HG02943 (cell line): ENCODE results near the gene SLC52A1.
"Not testable (repeated sequence)": the region's sequence is repeated elsewhere in the genome, so short reads cannot be mapped to it uniquely, and the experiment has no call there.

Source experiments
- ATAC-seq: cut with Tn5 transposase; IDR thresholded peaks from one replicate; pipeline ENCODE4 v1.9.1; 2021; ENCODE audit warnings: mild to moderate bottlenecking, low read depth, moderate library complexity; ENCODE audit not compliant: unreplicated experiment

Gene SLC52A1

DNA sequence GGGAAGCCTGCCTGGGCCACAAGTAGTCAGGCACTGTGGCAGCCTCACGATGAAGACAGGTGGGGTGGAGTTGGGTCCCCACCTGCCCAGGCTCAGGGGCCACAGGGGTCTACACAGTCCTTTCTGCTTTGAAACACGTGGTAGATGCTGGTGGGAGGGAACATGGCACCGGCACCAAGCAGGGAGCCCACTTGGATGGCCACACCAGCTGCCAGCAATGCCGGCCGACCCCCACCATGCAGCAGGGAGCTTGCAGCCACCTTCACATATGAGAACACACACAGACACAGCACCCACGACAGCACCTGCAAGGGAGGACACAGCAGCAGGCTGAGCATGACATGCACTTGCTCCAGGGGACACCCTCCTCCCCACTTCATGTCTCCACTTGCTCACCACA lies 2.4 kb downstream of the SLC52A1 start:
- no peak for ATAC-seq

DNA sequence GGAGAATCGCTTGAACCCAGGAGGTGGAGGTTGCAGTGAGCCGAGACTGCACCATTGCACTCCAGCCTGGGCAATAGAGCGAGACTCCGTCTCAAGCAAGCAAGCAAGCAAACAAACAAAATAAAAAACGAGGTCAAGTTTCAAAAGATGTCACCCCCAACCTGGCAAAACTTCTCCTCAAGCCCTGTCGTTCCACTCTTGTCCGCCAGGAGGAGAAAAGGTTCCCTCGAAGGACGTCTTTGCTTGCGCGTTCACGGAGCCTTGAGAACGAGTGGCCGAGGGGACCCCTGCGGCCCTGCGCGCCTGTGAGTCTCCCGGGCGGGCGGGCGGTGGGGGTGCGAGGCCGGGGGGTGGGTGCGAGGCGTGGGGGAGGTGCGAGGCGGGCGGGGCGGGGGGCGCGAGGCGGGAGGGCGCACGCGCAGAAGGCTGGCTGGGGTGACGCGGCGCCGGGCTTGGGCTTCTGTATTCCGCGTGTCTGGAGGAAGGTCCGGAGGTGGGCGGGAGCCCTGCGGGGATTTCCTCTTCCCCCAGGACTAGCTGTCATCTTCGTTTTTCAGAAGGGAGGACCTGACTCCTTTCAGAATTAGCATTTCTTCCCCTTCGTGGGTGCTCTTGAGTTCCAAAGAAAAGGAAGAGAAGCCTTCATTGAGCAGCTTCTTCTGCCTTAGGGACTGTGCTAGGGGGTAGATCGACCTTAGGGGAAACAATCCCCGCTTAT lies 3.7 kb downstream of the SLC52A1 start:
- ATAC-seq: no peak

DNA sequence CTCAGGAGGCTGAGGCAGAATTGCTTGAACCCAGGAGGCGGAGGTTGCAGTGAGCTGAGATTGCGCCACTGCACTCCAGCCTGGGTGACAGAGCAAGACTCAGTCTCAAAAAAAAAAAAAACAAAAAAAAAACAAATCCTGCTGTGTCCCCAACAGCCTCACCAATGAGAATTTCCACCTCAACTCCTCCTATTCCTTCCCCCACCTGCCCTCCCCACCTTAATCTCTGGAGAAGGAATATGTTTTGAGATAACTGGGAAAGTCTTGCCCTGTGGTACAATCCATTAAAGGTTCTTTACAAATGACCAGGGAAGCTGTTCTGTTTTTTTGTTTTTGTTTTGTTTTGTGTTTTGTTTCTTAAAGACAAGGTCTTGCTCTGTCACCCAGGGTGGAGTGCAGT lies 5.1 kb downstream of the SLC52A1 start:
- not testable (repeated sequence) for ATAC-seq

DNA sequence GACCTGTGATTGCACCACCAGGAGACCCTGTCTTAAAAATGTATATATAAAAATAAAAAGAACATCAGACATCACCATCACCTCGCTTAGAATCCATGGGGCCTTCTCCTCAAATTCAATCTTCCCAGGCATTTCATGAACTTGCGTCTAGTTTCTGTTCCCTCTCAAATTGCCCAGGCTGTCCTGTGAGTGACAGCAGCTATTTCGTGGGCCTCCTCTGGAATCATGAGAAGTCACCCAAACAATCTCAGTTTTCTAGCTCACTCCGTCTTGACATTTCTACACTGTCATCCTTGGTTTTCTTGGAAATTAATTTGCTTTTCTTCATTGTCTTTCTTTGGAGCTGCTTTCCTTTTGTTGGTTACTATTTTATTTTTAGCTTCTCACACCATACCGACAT lies 7.3 kb downstream of the SLC52A1 start:
- no peak for ATAC-seq

DNA sequence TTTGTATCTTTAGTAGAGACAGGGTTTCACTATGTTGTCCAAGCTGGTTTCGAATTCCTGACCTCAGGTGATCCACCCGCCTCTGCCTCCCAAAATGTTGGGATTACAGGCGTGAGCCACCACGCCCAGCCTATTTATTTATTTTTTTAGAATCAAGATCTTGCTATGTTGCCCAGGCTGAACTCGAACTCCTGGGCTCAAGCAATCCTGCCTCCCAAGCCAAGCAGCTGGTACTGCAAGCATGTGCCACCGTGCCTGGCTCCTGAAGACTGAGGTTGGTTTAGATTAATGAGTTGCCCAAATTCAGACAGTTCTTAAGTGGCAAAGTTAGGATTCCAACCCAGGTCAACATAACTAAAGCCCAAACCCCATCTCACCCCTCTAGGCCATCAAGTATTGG lies 7.9 kb downstream of the SLC52A1 start:
- no peak for ATAC-seq

DNA sequence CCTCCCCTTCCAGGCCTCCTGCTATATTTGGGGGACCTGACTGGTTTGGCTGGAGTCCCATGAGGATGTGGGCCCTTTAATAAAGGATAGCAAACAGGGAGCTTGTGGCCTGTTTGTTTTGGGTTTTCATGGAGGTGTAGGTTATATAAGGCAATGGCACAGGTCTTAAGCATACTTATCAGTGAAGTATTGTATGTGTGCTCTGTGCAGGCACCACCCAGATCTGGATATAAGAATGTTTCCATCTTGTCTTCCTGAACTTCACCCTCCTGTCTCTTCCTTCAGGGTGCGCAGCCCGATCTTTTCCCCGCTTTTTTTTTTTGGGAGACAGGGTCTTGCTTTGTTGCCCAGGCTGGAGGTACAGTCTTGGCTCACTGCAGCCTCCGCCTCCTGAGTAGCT lies 10.6 kb downstream of the SLC52A1 start:
- ATAC-seq: no peak

DNA sequence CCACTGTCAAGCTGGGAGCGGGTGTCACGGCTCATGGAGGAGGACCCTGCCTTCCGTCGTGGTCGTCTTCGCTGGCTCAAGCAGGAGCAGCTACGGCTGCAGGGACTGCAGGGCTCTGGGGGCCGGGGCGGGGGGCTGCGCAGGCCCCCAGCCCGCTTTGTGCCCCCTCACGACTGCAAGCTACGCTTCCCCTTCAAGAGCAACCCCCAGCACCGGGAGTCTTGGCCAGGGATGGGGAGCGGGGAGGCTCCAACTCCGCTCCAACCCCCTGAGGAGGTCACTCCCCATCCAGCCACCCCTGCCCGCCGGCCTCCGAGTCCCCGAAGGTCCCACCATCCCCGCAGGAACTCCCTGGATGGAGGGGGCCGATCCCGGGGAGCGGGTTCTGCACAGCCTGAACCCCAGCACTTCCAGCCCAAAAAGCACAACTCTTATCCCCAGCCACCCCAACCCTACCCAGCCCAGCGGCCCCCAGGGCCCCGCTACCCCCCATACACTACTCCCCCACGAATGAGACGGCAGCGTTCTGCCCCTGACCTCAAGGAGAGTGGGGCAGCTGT lies 11.6 kb downstream of the SLC52A1 start:
- no peak for ATAC-seq

DNA sequence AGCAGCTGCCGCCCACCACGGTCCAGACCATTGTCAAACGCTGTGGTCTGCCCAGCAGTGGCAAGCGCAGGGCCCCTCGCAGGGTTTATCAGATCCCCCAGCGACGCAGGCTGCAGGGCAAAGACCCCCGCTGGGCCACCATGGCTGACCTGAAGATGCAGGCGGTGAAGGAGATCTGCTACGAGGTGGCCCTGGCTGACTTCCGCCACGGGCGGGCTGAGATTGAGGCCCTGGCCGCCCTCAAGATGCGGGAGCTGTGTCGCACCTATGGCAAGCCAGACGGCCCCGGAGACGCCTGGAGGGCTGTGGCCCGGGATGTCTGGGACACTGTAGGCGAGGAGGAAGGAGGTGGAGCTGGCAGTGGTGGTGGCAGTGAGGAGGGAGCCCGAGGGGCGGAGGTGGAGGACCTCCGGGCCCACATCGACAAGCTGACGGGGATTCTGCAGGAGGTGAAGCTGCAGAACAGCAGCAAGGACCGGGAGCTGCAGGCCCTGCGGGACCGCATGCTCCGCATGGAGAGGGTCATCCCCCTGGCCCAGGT lies 13.0 kb downstream of the SLC52A1 start:
- no peak for ATAC-seq

DNA sequence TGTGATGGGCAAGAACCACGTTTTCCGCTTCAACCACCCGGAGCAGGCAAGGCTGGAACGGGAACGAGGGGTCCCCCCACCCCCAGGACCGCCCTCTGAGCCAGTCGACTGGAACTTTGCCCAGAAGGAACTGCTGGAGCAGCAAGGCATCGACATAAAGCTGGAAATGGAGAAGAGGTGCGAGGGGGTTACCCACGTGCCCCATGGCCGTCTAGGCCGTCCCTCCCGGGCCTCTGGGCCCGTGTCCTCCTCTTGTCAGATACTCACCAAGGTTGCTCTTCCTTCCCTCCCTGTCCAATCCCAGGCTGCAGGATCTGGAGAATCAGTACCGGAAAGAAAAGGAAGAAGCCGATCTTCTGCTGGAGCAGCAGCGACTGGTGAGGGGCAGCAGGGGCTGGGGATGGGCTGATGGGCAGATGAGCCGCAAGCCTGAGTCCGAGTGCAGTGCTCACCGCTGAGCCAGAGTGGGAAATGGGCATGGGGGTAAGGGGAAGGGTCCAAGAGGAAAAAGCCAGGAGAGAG lies 14.7 kb downstream of the SLC52A1 start:
- no peak for ATAC-seq

DNA sequence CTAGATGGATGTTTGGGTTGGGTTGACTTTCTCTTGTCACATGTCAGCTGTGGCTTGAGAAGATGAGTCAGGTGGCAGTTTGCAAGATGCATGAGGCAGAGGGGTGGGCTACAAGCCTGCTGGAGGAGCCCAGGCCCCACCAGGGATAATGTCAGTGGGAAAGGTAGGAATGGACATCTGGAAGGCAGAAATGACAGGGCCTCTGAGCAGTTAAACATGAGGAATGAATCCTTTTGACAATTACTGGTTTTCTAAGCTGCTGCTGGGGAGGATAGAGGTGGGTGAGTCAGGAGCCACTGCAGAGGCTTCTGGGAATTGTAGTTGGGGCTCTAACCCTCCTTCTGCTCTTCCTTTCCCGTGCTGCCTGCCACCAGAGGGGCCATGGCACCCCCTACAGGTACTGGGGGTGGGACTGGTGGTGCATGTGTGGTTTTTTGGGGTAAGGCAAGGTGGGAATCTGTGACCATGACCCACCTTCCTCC lies 15.7 kb downstream of the SLC52A1 start:
- ATAC-seq: no peak

DNA sequence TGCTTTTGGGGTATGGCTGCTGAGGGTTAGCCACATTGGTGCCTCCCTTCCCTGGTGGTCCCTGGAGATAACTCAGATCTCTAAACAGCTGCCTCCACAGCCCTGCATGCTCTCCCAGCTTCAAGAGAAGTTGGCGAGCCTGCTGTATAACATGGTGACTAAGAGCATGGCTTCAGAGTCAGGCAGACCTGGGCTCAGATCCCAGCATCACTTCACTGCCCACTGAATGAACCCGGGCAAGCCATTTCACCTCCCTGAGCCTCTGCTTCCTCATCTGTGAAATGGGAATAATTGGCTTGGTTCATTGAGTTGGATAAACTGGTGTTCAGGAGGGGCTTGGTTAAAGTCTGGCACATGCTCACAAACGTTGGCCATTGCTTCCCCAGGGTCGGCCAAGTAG lies 20.9 kb downstream of the SLC52A1 start:
- ATAC-seq: no peak

DNA sequence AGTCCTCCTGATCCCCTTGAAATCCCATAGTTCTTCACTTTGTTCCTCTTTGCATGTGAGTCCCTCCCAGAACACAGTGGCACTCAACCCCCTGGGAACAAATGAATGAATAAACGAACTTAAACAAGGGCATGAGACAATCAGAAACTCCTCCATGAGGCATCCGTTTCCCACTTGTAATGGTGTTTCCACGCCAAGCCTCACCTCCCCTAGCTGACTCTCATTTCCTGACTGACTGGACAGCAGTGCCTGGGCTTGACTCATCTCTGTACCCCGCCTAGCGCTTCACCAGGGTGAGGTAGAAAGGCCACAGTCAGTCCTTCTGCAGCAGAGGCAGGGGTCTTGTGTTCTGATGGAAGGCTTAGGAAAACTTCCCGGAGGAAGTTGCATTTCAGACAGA lies 23.3 kb downstream of the SLC52A1 start:
- no peak for ATAC-seq

DNA sequence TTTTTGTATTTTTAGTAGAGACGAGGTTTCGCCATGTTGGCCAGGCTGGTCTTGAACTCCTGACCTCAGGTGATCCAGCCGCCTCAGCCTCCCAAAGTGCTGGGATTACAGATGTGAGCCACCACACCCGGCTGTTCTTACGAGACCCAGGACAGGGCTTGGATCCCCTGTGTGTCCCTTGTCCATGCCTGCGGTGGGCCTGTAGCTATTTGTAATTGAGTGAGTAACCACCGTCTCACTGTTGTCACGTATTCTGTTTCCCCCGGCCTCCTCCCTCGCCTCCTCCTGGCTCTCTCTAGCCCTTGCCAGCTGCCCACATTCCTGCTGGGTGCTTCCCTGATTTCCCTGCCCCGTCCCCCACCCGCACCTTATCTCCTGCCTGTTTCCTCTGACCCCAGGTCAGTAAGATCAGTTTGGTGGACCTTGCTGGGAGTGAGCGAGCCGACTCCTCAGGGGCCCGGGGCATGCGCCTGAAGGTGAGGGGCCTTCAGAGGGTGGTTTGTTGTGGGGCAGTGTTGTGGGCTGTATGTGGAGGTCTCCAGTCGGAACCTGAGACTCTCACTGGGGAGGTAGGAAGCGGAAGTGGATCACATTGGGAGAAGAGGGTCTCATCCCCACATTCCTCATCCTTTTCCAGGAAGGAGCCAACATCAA lies 31.9 kb downstream of the SLC52A1 start:
- no peak for ATAC-seq

DNA sequence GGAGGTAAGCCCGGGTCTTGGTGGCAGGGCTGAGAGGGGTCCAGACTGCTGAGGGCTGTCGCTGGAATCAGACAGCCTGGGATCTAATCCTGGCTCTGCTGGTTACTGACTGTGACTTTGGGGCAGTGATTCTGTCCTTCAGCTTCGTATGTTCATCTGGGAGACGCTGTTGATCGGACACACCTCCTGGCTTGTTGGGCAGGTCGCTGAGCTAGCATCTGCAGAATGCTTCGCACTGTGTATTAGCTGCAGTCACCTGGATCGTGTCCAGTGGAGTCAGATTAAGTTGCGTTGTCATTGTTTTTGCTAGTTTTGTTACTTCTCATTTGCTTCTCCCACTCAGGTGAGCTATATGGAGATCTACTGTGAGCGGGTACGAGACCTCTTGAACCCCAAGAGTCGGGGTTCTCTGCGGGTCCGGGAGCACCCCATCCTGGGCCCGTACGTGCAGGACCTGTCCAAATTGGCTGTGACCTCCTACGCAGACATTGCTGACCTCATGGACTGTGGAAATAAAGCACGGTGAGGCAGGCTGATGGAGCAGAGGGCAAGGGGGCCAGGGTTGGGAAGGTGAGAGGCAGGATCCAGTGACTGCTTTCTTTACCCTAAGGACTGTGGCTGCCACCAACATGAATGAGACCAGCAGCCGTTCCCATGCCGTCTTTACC lies 33.0 kb downstream of the SLC52A1 start:
- ATAC-seq: no peak

DNA sequence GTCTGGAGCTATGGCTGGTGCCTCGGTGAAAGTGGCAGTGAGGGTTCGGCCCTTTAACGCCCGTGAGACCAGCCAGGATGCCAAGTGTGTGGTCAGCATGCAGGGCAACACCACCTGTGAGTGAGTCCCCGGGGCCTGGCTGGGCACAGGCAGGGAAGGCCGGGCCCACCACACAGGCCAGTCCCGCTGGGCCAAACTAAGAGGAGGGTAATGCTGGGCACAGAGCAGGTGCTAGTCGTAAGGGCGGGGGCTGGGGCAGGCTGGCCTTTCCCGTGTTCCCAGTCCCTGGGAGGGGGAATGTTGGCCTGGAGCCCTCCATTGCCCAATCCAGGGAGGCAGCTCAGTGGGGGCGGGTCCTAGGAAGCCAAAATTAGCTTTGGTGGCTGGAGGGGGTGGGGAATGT lies 35.0 kb downstream of the SLC52A1 start:
- no peak for ATAC-seq

DNA sequence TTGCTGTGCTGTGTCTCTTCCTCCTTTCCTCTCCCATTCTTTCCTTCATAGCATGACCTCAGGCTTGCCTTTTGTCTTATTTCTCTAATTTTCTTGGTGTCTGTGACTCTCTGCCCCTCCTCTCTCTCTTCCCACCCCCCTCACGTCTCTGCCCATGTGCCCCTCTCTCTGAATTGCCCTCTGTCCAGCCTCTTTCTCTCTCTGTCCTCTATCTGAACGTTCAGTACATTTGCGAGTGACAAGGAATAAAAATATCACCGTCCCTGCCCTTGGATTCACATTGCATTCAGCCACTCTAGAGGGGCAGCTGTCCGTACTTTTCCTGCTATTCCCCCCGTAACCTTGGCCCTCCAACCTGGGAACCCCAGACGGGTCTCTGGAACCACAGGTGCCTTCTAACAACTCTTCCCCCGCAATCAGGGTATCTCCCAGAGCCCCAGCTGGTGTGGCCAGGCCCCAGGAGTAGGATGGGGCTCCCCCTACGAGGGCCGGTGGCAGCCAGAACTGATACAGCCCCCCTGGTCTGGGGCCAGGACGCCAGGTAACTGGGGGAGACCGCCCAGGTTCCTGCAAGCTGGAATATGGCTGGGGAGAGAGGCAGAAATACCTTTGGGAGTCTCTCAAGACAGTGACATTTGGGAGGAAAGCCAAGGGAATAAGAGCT lies 35.7 kb downstream of the SLC52A1 start:
- no peak for ATAC-seq

DNA sequence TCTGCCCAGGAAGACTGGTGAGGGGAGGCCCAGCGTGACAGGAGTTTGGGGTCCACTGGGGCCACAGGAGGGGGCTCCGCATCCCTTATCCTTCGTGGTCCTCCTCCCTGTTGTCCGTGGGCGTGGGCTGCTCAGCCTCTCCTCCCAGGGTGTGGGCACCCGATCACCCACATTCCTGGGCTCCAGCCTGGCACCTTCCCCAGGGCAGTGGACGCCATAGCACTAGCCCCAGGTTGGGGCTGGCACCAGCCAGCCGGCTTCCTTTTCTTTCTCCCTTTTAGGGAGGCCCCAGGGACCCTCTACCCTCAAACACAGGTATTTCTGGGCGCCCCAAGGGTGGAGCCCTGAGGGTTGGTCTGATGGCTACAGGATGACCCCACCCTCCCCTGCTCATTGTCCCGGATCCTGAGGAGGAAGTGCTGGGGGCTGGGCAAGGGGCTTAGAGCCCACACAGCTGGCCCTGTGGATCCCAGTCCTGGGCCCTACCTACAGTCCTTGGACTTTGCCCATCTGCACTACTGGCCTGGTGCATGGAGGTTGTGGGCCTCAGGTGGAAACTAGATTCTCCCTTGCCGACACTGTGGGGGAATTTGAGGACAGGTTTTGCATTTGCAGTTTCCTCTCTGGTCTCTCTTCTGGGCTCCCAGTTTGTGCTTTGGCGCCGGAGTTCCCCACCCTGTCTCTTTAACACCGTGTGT lies 36.3 kb downstream of the SLC52A1 start:
- ATAC-seq: no peak

DNA sequence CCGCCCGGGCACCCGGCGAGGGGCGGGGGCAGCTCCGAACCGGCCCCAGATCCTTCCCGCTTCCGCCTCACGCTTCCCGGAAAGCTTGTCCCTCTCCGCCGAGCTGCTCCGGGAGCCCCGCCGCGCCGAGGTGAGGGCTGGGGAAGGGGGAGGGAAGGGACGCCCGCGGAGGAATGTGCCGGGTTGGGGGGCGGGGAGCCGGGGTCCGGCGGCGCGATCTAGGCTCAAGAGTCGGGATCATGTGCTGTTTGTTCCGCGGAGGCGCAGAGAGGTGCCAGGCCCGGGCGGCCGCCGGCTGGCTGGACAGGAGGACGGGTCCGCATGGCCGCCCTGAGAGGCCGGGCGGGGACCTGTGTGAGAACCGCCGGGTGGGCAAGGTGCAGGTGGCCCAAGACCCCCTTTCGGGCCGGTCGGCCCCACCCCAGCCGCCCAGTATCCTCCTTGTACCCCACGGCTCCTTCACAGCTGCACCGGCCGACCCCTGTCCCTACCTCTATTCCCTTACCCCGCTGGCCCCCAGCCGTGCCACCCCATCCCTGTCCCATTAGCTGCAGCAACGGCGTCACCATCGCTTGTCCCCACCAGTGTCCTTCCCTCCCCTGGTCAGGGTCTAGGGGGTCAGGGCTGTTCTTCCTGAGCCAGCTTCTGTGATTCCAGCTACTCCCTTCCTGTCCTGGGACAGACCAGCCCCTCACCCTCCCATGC lies 37.0 kb downstream of the SLC52A1 start:
- ATAC-seq: peak; percentile 11
